Fibroblast of peridontal ligament (primary cell): ENCODE results near the gene LOXHD1.

Experiments
- DNase-seq: peaks from one replicate; pipeline ENCODE4 v3.0.0-alpha.2; 2010; ENCODE audit errors: extremely low read depth

The LOXHD1 gene

GRCh38 chr18:46574000-46574742 is 82.8 kb downstream of the LOXHD1 start:
- DNase-seq = no peak

- no peak for DNase-seq
Observed at GRCh38 chr18:46573156-46573555, 83.9 kb downstream of the LOXHD1 start.

GRCh38 chr18:46571756-46572155 is 85.3 kb downstream of the LOXHD1 start:
- DNase-seq = no peak

GRCh38 chr18:46570666-46571065 is 86.4 kb downstream of the LOXHD1 start:
- no peak for DNase-seq

DNA sequence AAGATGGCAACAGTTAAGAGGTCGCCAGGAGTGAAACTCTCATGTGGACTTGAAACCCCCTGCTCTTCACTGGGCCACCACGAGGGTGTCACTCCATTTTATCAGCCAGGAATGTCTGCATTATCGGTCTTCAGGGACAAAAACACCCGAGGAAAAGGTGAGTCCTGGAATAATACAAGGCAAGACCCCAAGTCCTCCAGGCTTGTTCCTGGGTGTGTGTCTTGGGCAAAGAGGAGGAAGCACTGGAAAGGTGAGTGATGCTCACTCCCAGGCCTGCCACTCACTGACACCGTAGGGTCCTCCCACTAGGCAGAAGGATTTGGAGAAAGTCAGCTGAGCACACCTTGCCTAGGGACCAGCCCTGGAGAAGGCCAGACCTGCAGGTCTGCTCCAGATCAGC is 86.9 kb downstream of the LOXHD1 start:
- DNase-seq = no peak

- no peak for DNase-seq
Observed at GRCh38 chr18:46569211-46569610, 87.8 kb downstream of the LOXHD1 start.

DNA sequence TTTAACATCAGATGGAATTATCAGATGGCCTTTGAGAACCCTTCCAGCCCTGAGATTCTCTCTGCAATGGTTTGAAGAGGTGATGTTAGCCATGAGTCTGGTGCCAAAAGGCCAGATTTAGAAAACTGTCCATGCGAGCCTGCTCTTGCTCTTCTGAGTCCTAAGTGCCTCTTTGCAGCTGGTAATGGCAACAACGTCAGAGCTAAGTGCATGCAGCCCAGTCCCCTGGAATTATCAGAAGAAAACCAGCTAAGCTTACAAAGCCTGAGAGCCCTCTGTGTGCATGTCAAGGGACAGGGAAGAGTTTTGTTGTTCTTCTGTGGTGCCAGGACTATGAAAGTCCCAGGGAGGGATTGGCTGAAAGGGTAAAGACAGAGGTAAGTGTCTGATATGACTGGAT is 89.8 kb downstream of the LOXHD1 start:
- no peak for DNase-seq

- no peak for DNase-seq
Observed at GRCh38 chr18:46566111-46566510, 90.9 kb downstream of the LOXHD1 start.

DNA sequence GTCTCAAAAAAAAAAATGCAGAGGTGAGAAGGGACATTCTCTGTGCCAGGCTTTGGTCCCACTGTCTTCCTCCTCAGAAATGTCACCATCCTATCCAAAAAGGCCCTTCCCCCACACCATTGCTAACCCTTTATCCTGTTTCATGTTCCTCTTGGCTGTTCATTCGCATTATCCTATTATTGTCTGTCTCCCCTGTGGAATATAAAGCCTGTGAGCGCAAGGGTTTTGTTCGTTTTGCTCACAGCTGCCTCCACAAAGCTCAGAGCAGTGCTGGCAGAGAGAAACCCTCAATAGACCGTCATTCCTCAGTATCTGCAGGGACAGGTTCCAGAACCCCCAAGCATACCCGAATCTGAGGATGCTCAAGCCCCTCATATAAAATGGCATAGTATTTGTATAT is 91.8 kb downstream of the LOXHD1 start:
- no peak for DNase-seq

GRCh38 chr18:46563317-46563716 is 93.7 kb downstream of the LOXHD1 start:
- DNase-seq = no peak

DNA sequence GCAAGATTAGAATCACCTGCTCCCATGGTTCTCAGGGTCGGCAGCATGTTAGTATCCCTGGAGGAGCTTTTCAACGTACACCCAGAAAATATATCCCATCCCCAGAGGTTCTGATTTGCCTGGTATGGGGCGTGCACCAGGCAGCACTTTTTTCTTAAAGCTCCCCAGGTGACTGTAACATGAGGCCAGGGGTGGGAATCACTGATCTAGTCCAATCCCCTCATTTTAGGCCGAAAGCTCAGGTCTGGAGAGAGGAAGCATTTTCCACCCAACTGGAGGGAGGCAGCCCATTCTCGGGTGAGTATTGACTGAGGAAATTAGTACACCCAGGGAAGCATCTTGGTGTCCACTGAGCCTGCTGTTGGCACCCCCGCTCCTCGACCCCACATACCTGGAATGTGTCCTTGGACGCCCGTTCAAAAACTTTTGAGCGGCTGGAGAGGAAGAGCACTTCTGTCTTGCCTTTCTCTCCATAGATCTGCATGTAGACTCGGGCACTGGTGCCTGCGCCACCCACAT is 94.3 kb downstream of the LOXHD1 start:
- DNase-seq = no peak

- no peak for DNase-seq
Observed at GRCh38 chr18:46560671-46561045, 96.4 kb downstream of the LOXHD1 start.

GRCh38 chr18:46559946-46560670 is 96.9 kb downstream of the LOXHD1 start:
- DNase-seq = no peak

DNA sequence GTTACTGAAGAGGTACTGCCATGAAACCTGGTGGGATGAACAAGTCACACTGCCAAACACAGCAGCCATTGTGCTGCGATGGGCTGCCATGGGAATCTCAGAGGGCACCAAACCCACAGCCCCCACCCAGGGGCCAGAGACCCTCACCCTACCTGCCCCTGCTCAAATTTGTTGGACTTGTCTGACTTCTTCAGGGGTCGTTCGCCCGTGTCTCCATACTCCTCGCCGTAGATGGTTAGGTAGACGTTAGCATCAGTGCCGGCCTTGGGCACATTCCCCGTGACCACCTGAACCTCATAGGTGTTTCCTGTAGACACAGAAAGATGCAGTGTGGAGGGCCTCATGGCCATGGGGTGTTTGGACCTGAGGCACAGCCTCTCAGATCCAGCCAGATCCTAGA is 97.7 kb downstream of the LOXHD1 start:
- DNase-seq = no peak

DNA sequence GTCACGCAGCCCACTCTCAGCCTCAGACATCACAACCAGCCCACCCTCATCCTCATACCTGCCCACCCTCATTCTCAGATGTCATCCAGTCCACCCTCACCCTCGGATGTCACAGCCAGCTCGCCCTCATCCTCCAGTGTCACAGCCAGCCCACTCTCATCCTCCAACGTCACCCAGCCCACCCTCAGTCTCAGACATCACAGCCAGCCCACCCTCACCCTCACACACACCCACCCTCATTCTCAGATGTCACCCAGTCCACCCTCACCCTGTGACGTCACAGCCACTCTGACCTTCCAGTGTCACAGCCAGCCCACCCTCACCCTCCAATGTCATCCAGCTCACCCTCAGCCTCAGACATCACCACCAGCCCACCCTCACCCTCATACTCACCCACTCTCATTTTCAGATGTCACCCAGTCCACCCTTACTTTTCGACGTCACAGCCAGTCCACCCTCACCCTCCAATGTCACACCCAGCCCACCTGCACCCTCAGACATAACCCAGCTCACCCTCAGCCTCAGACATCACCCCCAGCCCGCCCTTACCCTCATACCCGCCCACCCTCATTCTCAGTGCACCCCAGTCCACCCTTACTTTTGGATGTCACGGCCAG is 100.3 kb downstream of the LOXHD1 start:
- no peak for DNase-seq

- DNase-seq = no peak
Observed at GRCh38 chr18:46555724-46556123, 101.3 kb downstream of the LOXHD1 start.

DNA sequence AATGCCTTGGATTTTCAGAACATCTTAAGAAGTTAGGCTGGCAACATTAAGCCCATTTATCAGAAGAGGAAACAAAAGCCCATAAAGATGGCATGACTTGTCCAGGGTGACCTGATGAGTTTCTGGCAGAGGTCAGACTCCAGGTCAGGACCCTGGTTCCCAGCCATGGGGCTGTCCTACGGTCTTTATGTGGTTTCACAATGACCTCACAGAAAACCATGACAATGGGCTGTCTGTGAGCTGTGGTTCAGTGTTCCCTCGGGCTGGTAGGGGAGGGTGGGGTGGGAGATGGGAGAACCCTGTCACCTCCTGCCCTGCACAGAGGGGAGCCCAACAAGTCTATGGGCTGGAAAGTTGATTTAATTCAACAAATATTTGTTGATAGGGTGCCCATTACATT is 101.8 kb downstream of the LOXHD1 start:
- DNase-seq = no peak

DNA sequence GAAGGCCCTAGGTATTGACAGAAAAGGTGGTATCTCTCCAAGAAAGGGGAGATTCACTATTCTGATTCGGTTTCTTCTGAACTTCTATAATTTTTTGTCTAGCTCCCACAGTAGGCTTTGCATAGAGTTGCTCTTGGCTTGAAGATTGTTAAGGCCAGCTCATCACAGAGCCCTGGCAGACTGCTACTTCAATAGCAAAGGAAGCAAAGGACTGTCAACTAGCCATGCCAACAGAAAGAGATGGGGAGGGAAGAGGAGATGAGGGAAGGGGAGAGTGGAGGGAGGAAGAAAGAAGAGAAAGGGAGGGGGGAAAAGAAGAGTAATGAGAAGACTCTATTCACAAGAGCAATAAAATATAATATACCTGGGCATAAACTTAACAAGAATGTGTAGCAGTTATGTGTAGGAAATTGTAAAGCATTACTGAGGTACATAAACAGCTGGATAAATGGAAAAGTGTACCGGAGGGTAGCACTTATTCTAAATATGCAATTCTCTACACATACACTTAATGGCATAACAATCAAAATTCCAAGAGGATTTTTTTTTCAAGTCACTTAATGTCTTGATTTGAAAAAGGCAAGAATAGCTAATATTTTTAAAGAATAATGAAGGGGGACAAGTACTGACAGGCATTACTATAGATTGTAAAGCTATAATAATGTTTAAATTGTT is 102.5 kb downstream of the LOXHD1 start:
- DNase-seq = no peak

GRCh38 chr18:46550609-46551008 is 106.4 kb downstream of the LOXHD1 start:
- no peak for DNase-seq

DNA sequence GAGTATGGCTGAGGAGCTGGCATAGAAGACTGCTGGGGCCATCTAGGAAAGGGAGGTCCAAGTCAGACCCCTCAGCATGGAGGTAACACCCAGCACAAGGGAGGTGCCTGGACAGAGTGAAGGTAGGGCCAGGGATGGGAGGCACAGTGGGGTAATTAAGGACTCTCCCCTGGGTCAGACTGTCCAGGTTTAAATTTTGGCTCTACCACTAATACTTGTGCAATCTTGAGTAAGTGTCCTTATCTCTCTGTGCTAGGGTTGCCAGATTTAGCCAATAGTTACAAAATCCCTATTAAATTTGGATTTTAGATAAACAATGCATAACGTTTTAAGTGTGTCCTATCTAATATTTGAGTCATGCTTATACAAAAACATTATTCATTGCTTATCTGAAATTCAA is 109.5 kb downstream of the LOXHD1 start:
- DNase-seq = no peak

- DNase-seq = no peak
Observed at GRCh38 chr18:46546111-46546640, 110.8 kb downstream of the LOXHD1 start.

DNA sequence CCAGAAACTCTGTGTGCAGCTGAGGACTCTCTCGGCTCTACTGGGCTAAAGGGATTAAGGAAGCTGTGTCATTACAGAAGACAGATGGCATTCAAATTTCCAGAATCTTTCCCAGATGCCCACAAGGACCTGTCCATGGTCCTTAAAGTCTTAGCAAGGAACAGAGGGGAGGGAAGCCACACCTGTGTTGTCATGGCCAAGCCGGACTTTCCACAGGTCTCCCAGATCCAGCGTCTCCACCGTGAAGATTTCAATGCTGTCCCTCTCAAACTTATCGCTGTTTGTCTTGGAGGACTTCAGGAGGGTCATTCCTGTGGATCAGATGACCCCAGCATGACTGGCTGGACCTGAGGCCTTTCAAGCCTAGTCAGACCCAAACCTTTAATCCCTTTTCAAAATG is 114.5 kb downstream of the LOXHD1 start:
- no peak for DNase-seq
